ENCODE results near the gene MGST2. TPM values are rescaled to one million over a fixed set of nuclear protein-coding genes. Genes with fewer than 3 reads are reported as not detected.

MGST2 gene
- polyA plus RNA-seq, 1 donor from 2014 or later: 2.0 TPM

DNA sequence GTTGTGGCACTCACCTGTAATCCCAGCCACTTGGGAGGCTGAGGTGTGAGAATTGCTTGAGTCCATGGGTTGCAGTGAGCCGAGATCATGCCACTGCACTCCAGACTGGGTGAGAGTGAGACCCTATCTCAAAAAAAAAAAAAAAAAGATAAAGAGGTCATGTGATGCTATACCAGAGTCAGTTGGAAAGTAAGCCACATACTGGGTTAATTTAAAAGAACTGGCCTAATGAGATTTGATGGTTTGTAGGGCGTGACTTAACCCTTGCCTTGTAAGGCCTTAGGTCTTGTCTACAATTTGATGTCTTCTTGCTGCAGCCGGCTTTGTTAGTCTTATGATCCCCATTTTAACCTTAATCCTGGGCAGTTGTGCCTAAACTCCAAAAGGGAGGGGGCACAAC is 5.2 kb downstream of the MGST2 start:
- no peak overlapping the region for H3K4me3 ChIP-seq (ENCODE audit: low read length)
- no peaks in the 10 kb centered on the region for H3K9me3 ChIP-seq (ENCODE audit: low read length)
- no peak for TF ChIP-seq EP300 (conservative IDR thresholded peaks at IDR 0.05; ENCODE audit: poor library complexity, severe bottlenecking)
- TF ChIP-seq MXI1 (conservative IDR thresholded peaks at IDR 0.05; ENCODE audit: poor library complexity, severe bottlenecking): no peak
- no peak for TF ChIP-seq TAF1 (IDR thresholded peaks at IDR 0.05; ENCODE audit: low read depth)
- no peak for TF ChIP-seq POLR2AphosphoS5 (IDR thresholded peaks at IDR 0.05)
- TF ChIP-seq, protein P1, sequence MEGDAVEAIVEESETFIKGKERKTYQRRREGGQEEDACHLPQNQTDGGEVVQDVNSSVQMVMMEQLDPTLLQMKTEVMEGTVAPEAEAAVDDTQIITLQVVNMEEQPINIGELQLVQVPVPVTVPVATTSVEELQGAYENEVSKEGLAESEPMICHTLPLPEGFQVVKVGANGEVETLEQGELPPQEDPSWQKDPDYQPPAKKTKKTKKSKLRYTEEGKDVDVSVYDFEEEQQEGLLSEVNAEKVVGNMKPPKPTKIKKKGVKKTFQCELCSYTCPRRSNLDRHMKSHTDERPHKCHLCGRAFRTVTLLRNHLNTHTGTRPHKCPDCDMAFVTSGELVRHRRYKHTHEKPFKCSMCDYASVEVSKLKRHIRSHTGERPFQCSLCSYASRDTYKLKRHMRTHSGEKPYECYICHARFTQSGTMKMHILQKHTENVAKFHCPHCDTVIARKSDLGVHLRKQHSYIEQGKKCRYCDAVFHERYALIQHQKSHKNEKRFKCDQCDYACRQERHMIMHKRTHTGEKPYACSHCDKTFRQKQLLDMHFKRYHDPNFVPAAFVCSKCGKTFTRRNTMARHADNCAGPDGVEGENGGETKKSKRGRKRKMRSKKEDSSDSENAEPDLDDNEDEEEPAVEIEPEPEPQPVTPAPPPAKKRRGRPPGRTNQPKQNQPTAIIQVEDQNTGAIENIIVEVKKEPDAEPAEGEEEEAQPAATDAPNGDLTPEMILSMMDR (IDR thresholded peaks at IDR 0.05; ENCODE audit: poor library complexity, severe bottlenecking): no peak
- TF ChIP-seq, protein P2, sequence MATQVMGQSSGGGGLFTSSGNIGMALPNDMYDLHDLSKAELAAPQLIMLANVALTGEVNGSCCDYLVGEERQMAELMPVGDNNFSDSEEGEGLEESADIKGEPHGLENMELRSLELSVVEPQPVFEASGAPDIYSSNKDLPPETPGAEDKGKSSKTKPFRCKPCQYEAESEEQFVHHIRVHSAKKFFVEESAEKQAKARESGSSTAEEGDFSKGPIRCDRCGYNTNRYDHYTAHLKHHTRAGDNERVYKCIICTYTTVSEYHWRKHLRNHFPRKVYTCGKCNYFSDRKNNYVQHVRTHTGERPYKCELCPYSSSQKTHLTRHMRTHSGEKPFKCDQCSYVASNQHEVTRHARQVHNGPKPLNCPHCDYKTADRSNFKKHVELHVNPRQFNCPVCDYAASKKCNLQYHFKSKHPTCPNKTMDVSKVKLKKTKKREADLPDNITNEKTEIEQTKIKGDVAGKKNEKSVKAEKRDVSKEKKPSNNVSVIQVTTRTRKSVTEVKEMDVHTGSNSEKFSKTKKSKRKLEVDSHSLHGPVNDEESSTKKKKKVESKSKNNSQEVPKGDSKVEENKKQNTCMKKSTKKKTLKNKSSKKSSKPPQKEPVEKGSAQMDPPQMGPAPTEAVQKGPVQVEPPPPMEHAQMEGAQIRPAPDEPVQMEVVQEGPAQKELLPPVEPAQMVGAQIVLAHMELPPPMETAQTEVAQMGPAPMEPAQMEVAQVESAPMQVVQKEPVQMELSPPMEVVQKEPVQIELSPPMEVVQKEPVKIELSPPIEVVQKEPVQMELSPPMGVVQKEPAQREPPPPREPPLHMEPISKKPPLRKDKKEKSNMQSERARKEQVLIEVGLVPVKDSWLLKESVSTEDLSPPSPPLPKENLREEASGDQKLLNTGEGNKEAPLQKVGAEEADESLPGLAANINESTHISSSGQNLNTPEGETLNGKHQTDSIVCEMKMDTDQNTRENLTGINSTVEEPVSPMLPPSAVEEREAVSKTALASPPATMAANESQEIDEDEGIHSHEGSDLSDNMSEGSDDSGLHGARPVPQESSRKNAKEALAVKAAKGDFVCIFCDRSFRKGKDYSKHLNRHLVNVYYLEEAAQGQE (IDR thresholded peaks at IDR 0.05; ENCODE audit: borderline replicate concordance): no peak
- TF ChIP-seq EZH2 (IDR thresholded peaks at IDR 0.05; ENCODE audit: borderline replicate concordance, insufficient read depth, low read length, poor library complexity, severe bottlenecking): no peak
- TF ChIP-seq SMC3 (conservative IDR thresholded peaks at IDR 0.05; ENCODE audit: poor library complexity): no peak
- no peak for TF ChIP-seq RAD21 (conservative IDR thresholded peaks at IDR 0.05)
- no peaks in the 10 kb centered on the region for H3K36me3 ChIP-seq (ENCODE audit: insufficient read depth, low read length)
- H3K9ac ChIP-seq (ENCODE audit: low read length): no peak overlapping the region
- H3F3A ChIP-seq (ENCODE audit: insufficient read depth, low read length, poor library complexity, severe bottlenecking): no peaks in the 10 kb centered on the region
- no peak overlapping the region for H2AFZ ChIP-seq (ENCODE audit: low read depth, low read length)
- H3K9me2 ChIP-seq (ENCODE audit: insufficient read depth, low read length): no peaks in the 10 kb centered on the region
- H3K4me2 ChIP-seq (ENCODE audit: low read length): no peak overlapping the region
- no peaks in the 10 kb centered on the region for H3K79me2 ChIP-seq (replicated peaks; ENCODE audit: insufficient read depth, low read length)
- H3K27me3 ChIP-seq (ENCODE audit: insufficient read depth, low read depth, low read length): no peaks in the 10 kb centered on the region
- no peaks in the 10 kb centered on the region for H4K20me1 ChIP-seq (ENCODE audit: insufficient read depth)
- H3K27ac ChIP-seq (ENCODE audit: low read length): no peak overlapping the region

DNA sequence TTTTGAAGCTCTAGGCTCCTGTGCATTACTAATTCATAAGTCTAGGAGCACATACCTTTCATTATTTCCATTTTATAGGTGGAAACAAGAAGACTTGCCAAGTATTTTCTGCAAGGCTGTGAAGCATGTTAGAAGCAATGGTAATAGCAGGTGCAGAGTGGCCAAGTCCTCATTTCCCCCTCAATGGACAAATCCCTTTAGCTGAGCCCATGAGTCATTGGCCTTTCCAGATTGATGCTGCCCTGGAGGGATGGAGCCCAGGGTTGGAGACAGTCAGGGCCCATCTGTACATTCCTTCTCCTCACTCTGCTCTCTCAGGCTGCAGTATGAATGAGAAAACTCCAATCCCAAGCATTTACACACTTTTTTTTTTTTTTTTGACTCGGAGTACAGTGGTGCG is 6.6 kb downstream of the MGST2 start:
- Histone ChIP-seq H3K9me2 (ENCODE audit: insufficient read depth, low read length) (no peaks in the 10 kb centered on the region), H3K4me2 (ENCODE audit: low read length) (no peak overlapping the region), H3K4me3 (ENCODE audit: low read length) (no peak overlapping the region), H3K36me3 (ENCODE audit: insufficient read depth, low read length) (no peaks in the 10 kb centered on the region), H3K27me3 (ENCODE audit: insufficient read depth, low read depth, low read length) (no peaks in the 10 kb centered on the region), H3K27ac (ENCODE audit: low read length) (no peak overlapping the region), H3K79me2 (replicated peaks; ENCODE audit: insufficient read depth, low read length) (no peaks in the 10 kb centered on the region), H2AFZ (ENCODE audit: low read depth, low read length) (no peak overlapping the region), H4K20me1 (ENCODE audit: insufficient read depth) (no peaks in the 10 kb centered on the region), H3F3A (ENCODE audit: insufficient read depth, low read length, poor library complexity, severe bottlenecking) (no peaks in the 10 kb centered on the region), H3K9ac (ENCODE audit: low read length) (no peak overlapping the region), H3K9me3 (ENCODE audit: low read length) (no peaks in the 10 kb centered on the region)
- TF ChIP-seq, protein P1 (IDR thresholded peaks at IDR 0.05; ENCODE audit: poor library complexity, severe bottlenecking): no peak

All from neural cell (in vitro differentiated cells).